Measurements from ENCODE around the gene TNFRSF25.

Gene TNFRSF25

GRCh38 chr1:6483017-6483760 is 17.2 kb upstream of the TNFRSF25 start:
- DNase-seq (ENCODE audit: low read depth), result no peak
- no peak overlapping the region for H3K4me3 ChIP-seq (ENCODE audit: control insufficient read depth, low read depth, low read length)
- no peak for TF ChIP-seq CTCF (IDR thresholded peaks at IDR 0.05; ENCODE audit: control insufficient read depth, insufficient read depth, low read depth, low read length, missing control alignments)

- DNase-seq (ENCODE audit: low read depth), result no peak
- no peak overlapping the region for H3K4me3 ChIP-seq (ENCODE audit: control insufficient read depth, low read depth, low read length)
- TF ChIP-seq CTCF (IDR thresholded peaks at IDR 0.05; ENCODE audit: control insufficient read depth, insufficient read depth, low read depth, low read length, missing control alignments), result no peak
Observed at GRCh38 chr1:6481820-6482219, 15.8 kb upstream of the TNFRSF25 start.

- DNase-seq (ENCODE audit: low read depth), result no peak
- no peak overlapping the region for H3K4me3 ChIP-seq (ENCODE audit: control insufficient read depth, low read depth, low read length)
- no peak for TF ChIP-seq CTCF (IDR thresholded peaks at IDR 0.05; ENCODE audit: control insufficient read depth, insufficient read depth, low read depth, low read length, missing control alignments)
Observed at GRCh38 chr1:6477039-6477820, 11.3 kb upstream of the TNFRSF25 start.

GRCh38 chr1:6476483-6476882 is 10.5 kb upstream of the TNFRSF25 start:
- TF ChIP-seq CTCF (IDR thresholded peaks at IDR 0.05; ENCODE audit: control insufficient read depth, insufficient read depth, low read depth, low read length, missing control alignments), result no peak
- DNase-seq (ENCODE audit: low read depth), result no peak
- H3K4me3 ChIP-seq (ENCODE audit: control insufficient read depth, low read depth, low read length), result no peak overlapping the region

- no peak for DNase-seq (ENCODE audit: low read depth)
- no peak overlapping the region for H3K4me3 ChIP-seq (ENCODE audit: control insufficient read depth, low read depth, low read length)
- peak; percentile 92 for TF ChIP-seq CTCF (IDR thresholded peaks at IDR 0.05; ENCODE audit: control insufficient read depth, insufficient read depth, low read depth, low read length, missing control alignments)
Observed at GRCh38 chr1:6475381-6476133, 9.6 kb upstream of the TNFRSF25 start.

GRCh38 chr1:6474815-6475282 is 8.9 kb upstream of the TNFRSF25 start:
- DNase-seq (ENCODE audit: low read depth), result no peak
- TF ChIP-seq CTCF (IDR thresholded peaks at IDR 0.05; ENCODE audit: control insufficient read depth, insufficient read depth, low read depth, low read length, missing control alignments), result no peak
- H3K4me3 ChIP-seq (ENCODE audit: control insufficient read depth, low read depth, low read length), result no peak overlapping the region

Data from AG09309 (cell line).